GM23338 (cell line): ENCODE results near the gene PACSIN1. TPM values are rescaled to one million over a fixed set of nuclear protein-coding genes. Genes with fewer than 3 reads are reported as not detected.

Experiments
- ATAC-seq: fragments of 200-7000 bp; cut with Tn5 transposase; 3 replicates; pipeline ENCODE4 v1.9.1; 2020
- DNase-seq: peaks from one replicate; pipeline ENCODE4 v3.0.0-alpha.2; 2015; ENCODE audit warnings: low spot score
- H2AFZ ChIP-seq: fragments of 200-600 bp; sonication (generic); 2 replicates; pipeline ENCODE4 v1.8.0; 2016; ENCODE audit warnings: antibody characterized with exemption, mild to moderate bottlenecking, moderate library complexity
- H3F3A ChIP-seq: fragments of 200-600 bp; sonication (generic); replicated peaks from 2 replicates; pipeline ENCODE4 v1.8.0; 2017; ENCODE audit warnings: antibody characterized with exemption, mixed run types, low read depth
- H3K27ac ChIP-seq: fragments of 200-600 bp; sonication (generic); 2 replicates; pipeline ENCODE4 v1.6.1; 2016; ENCODE audit warnings: low read depth
- H3K27me3 ChIP-seq: fragments of 200-600 bp; sonication (generic); 2 replicates; pipeline ENCODE4 v1.8.0; 2016; ENCODE audit warnings: mild to moderate bottlenecking, mixed run types, moderate library complexity; ENCODE audit not compliant: insufficient read depth
- H3K36me3 ChIP-seq: fragments of 200-600 bp; sonication (generic); 2 replicates; pipeline ENCODE4 v1.8.0; 2016; ENCODE audit warnings: mild to moderate bottlenecking; ENCODE audit not compliant: insufficient read depth
- H3K4me1 ChIP-seq: fragments of 200-600 bp; sonication (generic); 2 replicates; pipeline ENCODE4 v1.8.0; 2016; ENCODE audit warnings: mild to moderate bottlenecking, moderate library complexity; ENCODE audit not compliant: insufficient read depth
- H3K4me2 ChIP-seq: fragments of 200-600 bp; sonication (generic); 2 replicates; pipeline ENCODE4 v1.7.1; 2017; ENCODE audit warnings: mixed run types
- H3K4me3 ChIP-seq: fragments of 200-600 bp; sonication (generic); 2 replicates; pipeline ENCODE4 v1.6.1; 2016; ENCODE audit warnings: mixed run types
- H3K79me2 ChIP-seq: fragments of 200-600 bp; sonication (generic); replicated peaks from 2 replicates; pipeline ENCODE4 v1.8.0; 2017; ENCODE audit warnings: mild to moderate bottlenecking; ENCODE audit not compliant: insufficient read depth
- H3K9me2 ChIP-seq: fragments of 200-600 bp; sonication (generic); 2 replicates; pipeline ENCODE4 v1.8.0; 2017; ENCODE audit not compliant: insufficient read depth
- H4K20me1 ChIP-seq: fragments of 200-600 bp; sonication (generic); replicated peaks from 2 replicates; pipeline ENCODE4 v1.8.0; 2017; ENCODE audit warnings: mild to moderate bottlenecking; ENCODE audit not compliant: insufficient read depth
- H3K27ac Mint-ChIP-seq: 2 replicates; pipeline ENCODE4 v1.8.0; 2020; ENCODE audit warnings: inconsistent platforms, mild to moderate bottlenecking, moderate library complexity, mixed read lengths
- H3K27me3 Mint-ChIP-seq: 3 replicates; pipeline ENCODE4 v1.8.0; 2022; ENCODE audit warnings: low read depth, mild to moderate bottlenecking, moderate library complexity, mixed read lengths, inconsistent platforms; ENCODE audit not compliant: insufficient read depth, poor library complexity
- H3K36me3 Mint-ChIP-seq: 3 replicates; pipeline ENCODE4 v1.8.0; 2021; ENCODE audit warnings: low read depth, mild to moderate bottlenecking, inconsistent platforms, moderate library complexity, mixed read lengths
- H3K4me1 Mint-ChIP-seq: 3 replicates; pipeline ENCODE4 v1.8.0; 2020; ENCODE audit warnings: mild to moderate bottlenecking, inconsistent platforms, mixed read lengths
- H3K4me3 Mint-ChIP-seq: 3 replicates; pipeline ENCODE4 v1.8.0; 2021; ENCODE audit warnings: moderate library complexity, mild to moderate bottlenecking, inconsistent platforms, mixed read lengths
- H3K9me3 Mint-ChIP-seq: 3 replicates; pipeline ENCODE4 v1.8.0; 2020; ENCODE audit warnings: moderate library complexity, mild to moderate bottlenecking, inconsistent platforms, mixed read lengths
- CREB1 ChIP-seq: fragments of 250-450 bp; sonication (Bioruptor Pico); IDR thresholded peaks from 2 replicates; pipeline ENCODE4 v1.5.0; 2020; ENCODE audit warnings: low read depth, mild to moderate bottlenecking, moderate library complexity
- CTCF ChIP-seq, 2 experiments: fragments of 200-600 bp in 1 of 2; sonication (generic) in 1 of 2; conservative IDR thresholded peaks; 2 replicates each; pipeline versions ENCODE4 v1.5.1 to v1.6.1; 2016 to 2017; ENCODE audit warnings: antibody characterized with exemption in 2 of 2, low read depth in 2 of 2, mild to moderate bottlenecking in 2 of 2, moderate library complexity in 1 of 2
- ETS1 ChIP-seq: IDR thresholded peaks from 2 replicates; pipeline ENCODE4 v1.6.1; 2016; ENCODE audit warnings: antibody characterized with exemption
- EZH2 ChIP-seq: fragments of 200-600 bp; sonication (generic); IDR thresholded peaks from one replicate; pipeline ENCODE4 v1.8.0; 2017; ENCODE audit warnings: antibody characterized with exemption, mild to moderate bottlenecking, low read depth; ENCODE audit not compliant: unreplicated experiment
- EZH2phosphoT487 ChIP-seq: fragments of 200-600 bp; sonication (generic); IDR thresholded peaks from one replicate; pipeline ENCODE4 v1.8.1; 2018; ENCODE audit warnings: antibody characterized with exemption; ENCODE audit not compliant: unreplicated experiment
- JUNB ChIP-seq: IDR thresholded peaks from one replicate; pipeline ENCODE4 v1.6.1; 2016; ENCODE audit warnings: antibody characterized with exemption; ENCODE audit not compliant: unreplicated experiment
- NANOG ChIP-seq: IDR thresholded peaks from 2 replicates; pipeline ENCODE4 v1.6.1; 2016; ENCODE audit warnings: antibody characterized with exemption, borderline replicate concordance
- POLR2AphosphoS5 ChIP-seq: IDR thresholded peaks from 2 replicates; pipeline ENCODE4 v1.6.1; 2016; ENCODE audit warnings: antibody characterized with exemption, low read depth
- REST ChIP-seq: IDR thresholded peaks from one replicate; pipeline ENCODE4 v1.6.1; 2018; ENCODE audit warnings: antibody characterized with exemption; ENCODE audit not compliant: unreplicated experiment
- STAT1 ChIP-seq: IDR thresholded peaks from one replicate; pipeline ENCODE4 v1.6.1; 2016; ENCODE audit warnings: antibody characterized with exemption; ENCODE audit not compliant: unreplicated experiment
- ZNF114 ChIP-seq: fragments of 250-450 bp; sonication (Bioruptor Pico); IDR thresholded peaks from 2 replicates; pipeline ENCODE4 v1.5.0; 2020; ENCODE audit warnings: mild to moderate bottlenecking, moderate library complexity
- ZNF331 ChIP-seq: fragments of 250-450 bp; sonication (Bioruptor Pico); IDR thresholded peaks from 2 replicates; pipeline ENCODE4 v1.5.0; 2020; ENCODE audit warnings: low read depth, mild to moderate bottlenecking, moderate library complexity
- ZNF462 ChIP-seq: fragments of 250-450 bp; sonication (Bioruptor Pico); IDR thresholded peaks from 2 replicates; pipeline ENCODE4 v1.5.0; 2020; ENCODE audit warnings: mild to moderate bottlenecking, moderate library complexity
- polyA plus RNA-seq: library from polyadenylated mRNA; unstranded; fragments of >200 nt; fragmentation: Nextera tagmentation; extraction: Ambion mirVana; gene quantifications from 2 replicates; pipeline ENCODE4 v1.2.1, GENCODE V29; 2016
- total RNA-seq: library from RNA; depleted of rRNA; stranded (reverse); fragments of >200 nt; shearing (Covaris generic); gene quantifications from 2 replicates; pipeline ENCODE4 v1.2.3, GENCODE V29; 2014

Gene PACSIN1
- total and polyA plus RNA-seq, 2 experiments from 2014 or later = 5.2 to 8.7 TPM

- Histone ChIP-seq H3K27ac (no peak overlapping the region), H3F3A (no peaks in the 10 kb centered on the region), H3K79me2 (no peaks in the 10 kb centered on the region), H3K27me3 (no peaks in the 10 kb centered on the region), H3K4me1 (no peaks in the 10 kb centered on the region), H3K36me3 (no peaks in the 10 kb centered on the region; the same call in 1 of the 2 replicates), H3K4me3 (no peak overlapping the region), H2AFZ (no peak overlapping the region), H3K9me2 (no peaks in the 10 kb centered on the region), H3K4me2 (no peak overlapping the region), H4K20me1 (no peaks in the 10 kb centered on the region)
- H3K9me3 Mint-ChIP-seq = peaks cover 38% of the 10 kb centered on the region
- DNase-seq (no peak), ATAC-seq (no peak)
- H3K36me3 Mint-ChIP-seq = peaks cover 13% of the 10 kb centered on the region; the same call in 2 of the 3 replicates
- H3K4me1 Mint-ChIP-seq = no peaks in the 10 kb centered on the region
- no peak overlapping the region for H3K27ac Mint-ChIP-seq
- TF ChIP-seq REST (no peak), STAT1 (no peak), ZNF462 (no peak), ETS1 (no peak), CREB1 (no peak), JUNB (no peak), ZNF114 (CRISPR knock-in tag) (no peak), EZH2phosphoT487 (no peak), POLR2AphosphoS5 (no peak), NANOG (no peak), EZH2 (no peak), CTCF (conservative IDR thresholded peaks at IDR 0.05; ENCODE audit: low read depth in 2 of 2) (no peak), ZNF331 (CRISPR knock-in tag) (no peak)
- no peak overlapping the region for H3K4me3 Mint-ChIP-seq
- H3K27me3 Mint-ChIP-seq = peaks cover under 1% of the 10 kb centered on the region
Measured at GRCh38 chr6:34435916-34436315, 30.0 kb upstream of the PACSIN1 start.
